ENCODE results near the gene COX7A2L. TPM values are rescaled to one million over a fixed set of nuclear protein-coding genes. Genes with fewer than 3 reads are reported as not detected.

Gene COX7A2L
- total RNA-seq, 1 donor from 2014 or later: 126 TPM

GRCh38 chr2:42315844-42316470 is 45.1 kb downstream of the COX7A2L start:
- Histone ChIP-seq H3K27ac (ENCODE audit: low read depth, low read length) (peak overlapping the region; percentile 75), H3K9ac (ENCODE audit: low read length) (no peak overlapping the region), H3K27me3 (ENCODE audit: insufficient read depth, low read length) (no peaks in the 10 kb centered on the region), H3K4me1 (ENCODE audit: insufficient read depth, low read length) (peaks cover 15% of the 10 kb centered on the region), H3K9me3 (ENCODE audit: insufficient read depth, low read depth, low read length) (no peaks in the 10 kb centered on the region), H2AFZ (ENCODE audit: low read depth, low read length) (no peak overlapping the region), H4K20me1 (ENCODE audit: insufficient read depth, low read length) (no peaks in the 10 kb centered on the region), H3K4me2 (ENCODE audit: low read length) (no peak overlapping the region), H3K36me3 (ENCODE audit: insufficient read depth, low read length) (peaks cover 9% of the 10 kb centered on the region), H3K4me3 (ENCODE audit: insufficient read depth, low read depth, low read length) (no peak overlapping the region), H3K79me2 (ENCODE audit: insufficient read depth, low read length) (no peaks in the 10 kb centered on the region)
- no peaks in the 10 kb centered on the region for H3K9me3 Mint-ChIP-seq (ENCODE audit: unreplicated experiment)
- TF ChIP-seq CTCF (IDR thresholded peaks at IDR 0.05; ENCODE audit: insufficient read depth, low read depth, low read length) (no peak), EZH2 (IDR thresholded peaks at IDR 0.05; ENCODE audit: insufficient read depth, low read length) (no peak)
- DNase-seq (ENCODE audit: low read depth) (no peak), FAIRE-seq (no peak)
- H3K4me3 Mint-ChIP-seq (ENCODE audit: unreplicated experiment): no peak overlapping the region
- no peaks in the 10 kb centered on the region for H3K27me3 Mint-ChIP-seq (ENCODE audit: low read depth, unreplicated experiment)
- peak overlapping the region; percentile 73 for H3K27ac Mint-ChIP-seq (ENCODE audit: unreplicated experiment)
- H3K4me1 Mint-ChIP-seq (ENCODE audit: low read depth, unreplicated experiment): peaks cover 11% of the 10 kb centered on the region
- peaks cover 12% of the 10 kb centered on the region for H3K36me3 Mint-ChIP-seq (ENCODE audit: low read depth, unreplicated experiment)

GRCh38 chr2:42314892-42315468 is 46.0 kb downstream of the COX7A2L start:
- FAIRE-seq (peak; percentile 96), DNase-seq (ENCODE audit: low read depth) (peak; percentile 93)
- Histone ChIP-seq H3K4me2 (ENCODE audit: low read length) (peak overlapping the region; percentile 46), H3K9ac (ENCODE audit: low read length) (peak overlapping the region; percentile 50), H3K27ac (ENCODE audit: low read depth, low read length) (peak overlapping the region; percentile 75), H2AFZ (ENCODE audit: low read depth, low read length) (no peak overlapping the region), H3K79me2 (ENCODE audit: insufficient read depth, low read length) (no peaks in the 10 kb centered on the region), H3K27me3 (ENCODE audit: insufficient read depth, low read length) (no peaks in the 10 kb centered on the region), H3K36me3 (ENCODE audit: insufficient read depth, low read length) (peaks cover 9% of the 10 kb centered on the region), H4K20me1 (ENCODE audit: insufficient read depth, low read length) (no peaks in the 10 kb centered on the region), H3K9me3 (ENCODE audit: insufficient read depth, low read depth, low read length) (no peaks in the 10 kb centered on the region), H3K4me3 (ENCODE audit: insufficient read depth, low read depth, low read length) (no peak overlapping the region), H3K4me1 (ENCODE audit: insufficient read depth, low read length) (peaks cover 15% of the 10 kb centered on the region)
- Mint-ChIP-seq H3K4me3 (ENCODE audit: unreplicated experiment) (peak overlapping the region; percentile 7), H3K27me3 (ENCODE audit: low read depth, unreplicated experiment) (no peaks in the 10 kb centered on the region), H3K27ac (ENCODE audit: unreplicated experiment) (peak overlapping the region; percentile 73), H3K4me1 (ENCODE audit: low read depth, unreplicated experiment) (peaks cover 11% of the 10 kb centered on the region), H3K36me3 (ENCODE audit: low read depth, unreplicated experiment) (peaks cover 8% of the 10 kb centered on the region), H3K9me3 (ENCODE audit: unreplicated experiment) (no peaks in the 10 kb centered on the region)
- TF ChIP-seq EZH2 (IDR thresholded peaks at IDR 0.05; ENCODE audit: insufficient read depth, low read length): no peak
- TF ChIP-seq CTCF (IDR thresholded peaks at IDR 0.05; ENCODE audit: insufficient read depth, low read depth, low read length): no peak

GRCh38 chr2:42312106-42312505 is 48.9 kb downstream of the COX7A2L start:
- Histone ChIP-seq H3K9me3 (ENCODE audit: insufficient read depth, low read depth, low read length) (no peaks in the 10 kb centered on the region), H4K20me1 (ENCODE audit: insufficient read depth, low read length) (no peaks in the 10 kb centered on the region), H3K4me1 (ENCODE audit: insufficient read depth, low read length) (peaks cover 15% of the 10 kb centered on the region), H3K27ac (ENCODE audit: low read depth, low read length) (no peak overlapping the region), H3K27me3 (ENCODE audit: insufficient read depth, low read length) (no peaks in the 10 kb centered on the region), H3K4me3 (ENCODE audit: insufficient read depth, low read depth, low read length) (no peak overlapping the region), H3K4me2 (ENCODE audit: low read length) (no peak overlapping the region), H3K36me3 (ENCODE audit: insufficient read depth, low read length) (peaks cover 5% of the 10 kb centered on the region), H2AFZ (ENCODE audit: low read depth, low read length) (no peak overlapping the region), H3K9ac (ENCODE audit: low read length) (no peak overlapping the region), H3K79me2 (ENCODE audit: insufficient read depth, low read length) (no peaks in the 10 kb centered on the region)
- Mint-ChIP-seq H3K9me3 (ENCODE audit: unreplicated experiment) (no peaks in the 10 kb centered on the region), H3K4me1 (ENCODE audit: low read depth, unreplicated experiment) (peaks cover 11% of the 10 kb centered on the region), H3K4me3 (ENCODE audit: unreplicated experiment) (no peak overlapping the region), H3K27ac (ENCODE audit: unreplicated experiment) (no peak overlapping the region), H3K36me3 (ENCODE audit: low read depth, unreplicated experiment) (peaks cover 8% of the 10 kb centered on the region), H3K27me3 (ENCODE audit: low read depth, unreplicated experiment) (no peaks in the 10 kb centered on the region)
- FAIRE-seq (no peak), DNase-seq (ENCODE audit: low read depth) (no peak)
- TF ChIP-seq EZH2 (IDR thresholded peaks at IDR 0.05; ENCODE audit: insufficient read depth, low read length) (no peak), CTCF (IDR thresholded peaks at IDR 0.05; ENCODE audit: insufficient read depth, low read depth, low read length) (no peak)
